ENCODE results near the gene CNTF.

DNA sequence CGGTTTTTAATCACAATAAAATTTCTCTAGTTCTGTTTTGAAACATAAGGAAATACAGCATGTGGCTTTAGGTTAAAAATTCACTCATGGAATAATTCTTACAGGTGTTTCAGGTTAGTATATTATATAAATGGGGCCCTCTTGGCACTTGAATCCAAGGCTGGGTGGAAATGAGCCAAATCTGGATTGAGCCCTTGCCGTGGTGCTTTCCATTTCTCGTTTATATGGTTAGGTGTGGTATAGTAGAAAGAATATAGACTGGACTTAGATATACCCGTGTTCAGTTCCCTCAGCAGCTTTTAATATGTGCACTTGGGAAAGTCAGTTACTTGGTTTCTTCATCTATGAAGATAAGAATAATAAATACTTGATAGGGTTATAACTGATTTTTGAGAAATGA lies 27.6 kb upstream of the CNTF start:
- TF ChIP-seq, protein P1, sequence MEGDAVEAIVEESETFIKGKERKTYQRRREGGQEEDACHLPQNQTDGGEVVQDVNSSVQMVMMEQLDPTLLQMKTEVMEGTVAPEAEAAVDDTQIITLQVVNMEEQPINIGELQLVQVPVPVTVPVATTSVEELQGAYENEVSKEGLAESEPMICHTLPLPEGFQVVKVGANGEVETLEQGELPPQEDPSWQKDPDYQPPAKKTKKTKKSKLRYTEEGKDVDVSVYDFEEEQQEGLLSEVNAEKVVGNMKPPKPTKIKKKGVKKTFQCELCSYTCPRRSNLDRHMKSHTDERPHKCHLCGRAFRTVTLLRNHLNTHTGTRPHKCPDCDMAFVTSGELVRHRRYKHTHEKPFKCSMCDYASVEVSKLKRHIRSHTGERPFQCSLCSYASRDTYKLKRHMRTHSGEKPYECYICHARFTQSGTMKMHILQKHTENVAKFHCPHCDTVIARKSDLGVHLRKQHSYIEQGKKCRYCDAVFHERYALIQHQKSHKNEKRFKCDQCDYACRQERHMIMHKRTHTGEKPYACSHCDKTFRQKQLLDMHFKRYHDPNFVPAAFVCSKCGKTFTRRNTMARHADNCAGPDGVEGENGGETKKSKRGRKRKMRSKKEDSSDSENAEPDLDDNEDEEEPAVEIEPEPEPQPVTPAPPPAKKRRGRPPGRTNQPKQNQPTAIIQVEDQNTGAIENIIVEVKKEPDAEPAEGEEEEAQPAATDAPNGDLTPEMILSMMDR (conservative IDR thresholded peaks at IDR 0.05; ENCODE audit: low read depth, low read length), result no peak
- TF ChIP-seq EZH2 (IDR thresholded peaks at IDR 0.05; ENCODE audit: borderline replicate concordance, low read depth, low read length, poor library complexity, severe bottlenecking), result no peak

Measured in A673 (cell line).